Tibial nerve (tissue), 3 donors: ENCODE measurements around the gene HEBP1.

ENCODE experiments used
- CTCF ChIP-seq, 5 experiments: fragments of 200-600 bp in 3 of 5; fragments of 450-650 bp in 2 of 5; sonication (generic) in 3 of 5; IDR thresholded peaks; one replicate each; pipeline ENCODE4 v1.5.1; 2016 to 2019; ENCODE audit warnings: antibody characterized with exemption in 5 of 5, mild to moderate bottlenecking in 3 of 5, moderate library complexity in 2 of 5
- POLR2A ChIP-seq, 2 donors: fragments of 450-650 bp; IDR thresholded peaks; one replicate each; pipeline ENCODE4 v1.6.1; 2017; ENCODE audit warnings: antibody characterized with exemption in 2 of 2, mild to moderate bottlenecking in 2 of 2, moderate library complexity in 2 of 2

GRCh38 chr12:12936983-12937491 is 63.0 kb downstream of the HEBP1 start:
- TF ChIP-seq CTCF (IDR thresholded peaks at IDR 0.05) (no peak), POLR2A (IDR thresholded peaks at IDR 0.05) (no peak)
